Neural crest cell (in vitro differentiated cells): Measurements from ENCODE around the gene TOM1L2. TPM values are rescaled to one million over a fixed set of nuclear protein-coding genes. Genes with fewer than 3 reads are reported as not detected.

Source experiments
- DNase-seq: peaks from one replicate; pipeline ENCODE4 v3.0.0; 2021; ENCODE audit warnings: low read depth, mixed read lengths, low spot score
- H3K27ac Mint-ChIP-seq: one replicate; pipeline ENCODE4 v1.8.0; 2021; ENCODE audit warnings: mild to moderate bottlenecking, mixed read lengths; ENCODE audit not compliant: unreplicated experiment
- H3K27me3 Mint-ChIP-seq: 2 replicates; pipeline ENCODE4 v1.8.0; 2021; ENCODE audit warnings: low read depth, mild to moderate bottlenecking, mixed read lengths
- H3K36me3 Mint-ChIP-seq: 2 replicates; pipeline ENCODE4 v1.8.0; 2021; ENCODE audit warnings: low read depth, mild to moderate bottlenecking, mixed read lengths
- H3K4me1 Mint-ChIP-seq: 2 replicates; pipeline ENCODE4 v1.8.0; 2021; ENCODE audit warnings: mixed read lengths
- H3K4me3 Mint-ChIP-seq: one replicate; pipeline ENCODE4 v1.8.0; 2021; ENCODE audit warnings: mild to moderate bottlenecking, mixed read lengths
- H3K9me3 Mint-ChIP-seq: 2 replicates; pipeline ENCODE4 v1.8.0; 2021; ENCODE audit warnings: mixed read lengths
- total RNA-seq: library from RNA; stranded (reverse); gene quantifications from 2 replicates; pipeline ENCODE4 v1.2.1, GENCODE V29; 2021
- TF ChIP-seq, protein P1 (sequence below): fragments of 200-600 bp; sonication (generic); conservative IDR thresholded peaks from 2 replicates; pipeline ENCODE4 v1.5.0; 2021; ENCODE audit warnings: antibody characterized with exemption, mild to moderate bottlenecking

The TOM1L2 gene
- total RNA-seq, 1 donor from 2014 or later: 15.9 TPM

DNA sequence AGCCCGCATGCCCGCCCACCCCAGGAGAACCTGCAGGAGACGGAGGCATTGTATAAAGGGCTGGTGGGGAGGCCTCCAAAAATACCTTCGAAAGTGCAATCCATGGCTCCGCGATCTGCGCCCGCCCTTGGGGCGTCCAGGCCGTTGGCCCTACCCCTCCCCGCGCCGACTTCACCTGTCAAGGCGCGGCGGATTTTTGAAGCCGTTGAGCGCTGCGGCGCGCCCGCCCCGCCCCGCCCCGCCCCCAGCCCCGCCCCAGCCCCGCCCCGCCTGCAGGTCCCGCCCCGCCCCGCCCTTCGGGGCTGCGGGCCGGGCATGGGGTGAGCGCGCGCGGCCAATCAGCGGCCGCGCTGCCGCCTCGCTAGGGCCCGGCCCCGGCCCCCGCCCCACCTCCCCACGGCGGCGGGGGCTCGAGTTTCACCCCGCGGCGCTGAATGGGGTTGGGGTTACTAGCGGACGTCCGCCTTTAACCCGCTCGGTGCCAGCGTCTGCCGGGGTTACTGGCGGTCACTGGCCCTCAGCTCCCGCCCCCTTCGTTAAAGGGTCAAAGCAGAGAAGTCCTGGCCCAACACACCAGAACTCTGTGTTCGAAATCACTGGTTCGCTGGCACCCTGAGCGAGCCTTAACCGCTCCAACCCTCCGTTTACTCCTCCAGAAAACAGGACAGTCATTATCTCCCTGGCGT, 148.6 kb downstream of the TOM1L2 start:
- Mint-ChIP-seq H3K36me3 (peaks cover 7% of the 10 kb centered on the region), H3K4me1 (peaks cover 68% of the 10 kb centered on the region), H3K9me3 (no peaks in the 10 kb centered on the region)

DNA sequence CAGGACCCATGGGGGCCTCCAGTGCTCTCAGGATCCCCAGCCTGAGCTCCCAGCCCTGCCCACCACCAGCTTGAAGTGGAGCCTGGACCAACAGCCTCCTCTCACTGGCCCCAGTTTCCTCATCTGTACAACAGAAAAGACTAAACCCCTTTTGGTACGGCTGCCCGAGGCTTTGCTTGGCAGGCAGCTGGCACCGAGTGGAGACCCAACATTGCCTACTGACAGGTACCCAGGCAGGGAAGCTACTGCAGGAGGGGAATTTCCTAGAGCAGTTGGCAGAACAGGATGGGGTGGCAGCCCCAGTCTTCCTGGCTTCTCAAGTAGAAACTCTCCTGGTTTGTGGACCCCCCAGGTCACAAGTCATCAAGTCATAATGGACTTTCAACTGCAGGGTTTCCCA, 149.6 kb downstream of the TOM1L2 start:
- H3K27me3 Mint-ChIP-seq: peaks cover 8% of the 10 kb centered on the region

More for the DNA sequence above, 148.6 kb downstream of the TOM1L2 start:
- H3K27ac Mint-ChIP-seq: peak overlapping the region; percentile 97
- peaks cover 5% of the 10 kb centered on the region for H3K27me3 Mint-ChIP-seq
- H3K4me3 Mint-ChIP-seq: peak overlapping the region; percentile 84
- TF ChIP-seq, protein P1, sequence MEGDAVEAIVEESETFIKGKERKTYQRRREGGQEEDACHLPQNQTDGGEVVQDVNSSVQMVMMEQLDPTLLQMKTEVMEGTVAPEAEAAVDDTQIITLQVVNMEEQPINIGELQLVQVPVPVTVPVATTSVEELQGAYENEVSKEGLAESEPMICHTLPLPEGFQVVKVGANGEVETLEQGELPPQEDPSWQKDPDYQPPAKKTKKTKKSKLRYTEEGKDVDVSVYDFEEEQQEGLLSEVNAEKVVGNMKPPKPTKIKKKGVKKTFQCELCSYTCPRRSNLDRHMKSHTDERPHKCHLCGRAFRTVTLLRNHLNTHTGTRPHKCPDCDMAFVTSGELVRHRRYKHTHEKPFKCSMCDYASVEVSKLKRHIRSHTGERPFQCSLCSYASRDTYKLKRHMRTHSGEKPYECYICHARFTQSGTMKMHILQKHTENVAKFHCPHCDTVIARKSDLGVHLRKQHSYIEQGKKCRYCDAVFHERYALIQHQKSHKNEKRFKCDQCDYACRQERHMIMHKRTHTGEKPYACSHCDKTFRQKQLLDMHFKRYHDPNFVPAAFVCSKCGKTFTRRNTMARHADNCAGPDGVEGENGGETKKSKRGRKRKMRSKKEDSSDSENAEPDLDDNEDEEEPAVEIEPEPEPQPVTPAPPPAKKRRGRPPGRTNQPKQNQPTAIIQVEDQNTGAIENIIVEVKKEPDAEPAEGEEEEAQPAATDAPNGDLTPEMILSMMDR: no peak
- peak; percentile 83 for DNase-seq

GRCh38 chr17:17822189-17822588, 150.0 kb downstream of the TOM1L2 start:
- H3K27ac Mint-ChIP-seq: peak overlapping the region; percentile 50
- TF ChIP-seq, protein P1: no peak
- peaks cover 9% of the 10 kb centered on the region for H3K36me3 Mint-ChIP-seq
- no peak for DNase-seq
- peaks cover 69% of the 10 kb centered on the region for H3K4me1 Mint-ChIP-seq
- H3K27me3 Mint-ChIP-seq: peaks cover 8% of the 10 kb centered on the region
- H3K4me3 Mint-ChIP-seq: peak overlapping the region; percentile 78
- no peaks in the 10 kb centered on the region for H3K9me3 Mint-ChIP-seq

More for the DNA sequence above, 149.6 kb downstream of the TOM1L2 start:
- H3K27ac Mint-ChIP-seq: no peak overlapping the region
- H3K4me1 Mint-ChIP-seq: peaks cover 69% of the 10 kb centered on the region
- H3K36me3 Mint-ChIP-seq: peaks cover 9% of the 10 kb centered on the region
- DNase-seq: no peak
- TF ChIP-seq, protein P1: no peak
- H3K4me3 Mint-ChIP-seq: peak overlapping the region; percentile 78
- H3K9me3 Mint-ChIP-seq: no peaks in the 10 kb centered on the region

DNA sequence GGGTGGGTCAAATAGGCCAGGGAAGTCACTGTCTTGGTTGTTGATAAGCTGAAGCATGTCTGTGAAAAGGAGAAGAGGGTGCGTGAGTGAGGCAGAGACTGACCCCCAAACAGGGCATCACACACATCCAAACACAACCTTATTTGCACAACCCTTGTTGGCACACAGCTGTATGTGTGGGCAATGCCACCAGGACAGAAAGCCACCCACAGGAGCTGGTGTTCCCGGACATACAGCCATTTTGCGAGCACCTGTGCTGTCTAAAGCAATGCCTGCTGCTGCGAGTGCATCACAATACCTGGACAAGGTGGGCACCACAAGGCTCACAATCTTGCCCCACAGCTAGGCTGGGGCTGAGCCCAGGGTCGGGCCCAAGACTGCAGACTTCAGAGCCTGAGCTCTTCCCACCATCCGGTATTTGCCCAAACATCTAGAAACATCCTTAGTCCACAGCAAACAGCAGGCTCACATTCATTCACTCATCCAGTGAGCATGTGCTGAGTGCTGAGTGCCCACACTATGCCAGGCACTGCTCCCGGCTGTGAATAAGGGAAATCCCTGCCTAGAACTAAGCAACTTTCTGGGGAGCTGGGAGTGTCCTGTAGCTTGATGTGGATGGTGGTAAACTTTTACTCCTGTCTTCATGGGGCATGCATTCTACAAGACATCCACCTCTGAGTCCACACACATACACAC, 151.6 kb downstream of the TOM1L2 start:
- TF ChIP-seq, protein P1: no peak
- no peaks in the 10 kb centered on the region for H3K9me3 Mint-ChIP-seq
- peaks cover 9% of the 10 kb centered on the region for H3K27me3 Mint-ChIP-seq
- DNase-seq: no peak
- H3K27ac Mint-ChIP-seq: peak overlapping the region; percentile 71
- H3K4me3 Mint-ChIP-seq: peak overlapping the region; percentile 69
- peaks cover 58% of the 10 kb centered on the region for H3K4me1 Mint-ChIP-seq
- peaks cover 6% of the 10 kb centered on the region for H3K36me3 Mint-ChIP-seq

DNA sequence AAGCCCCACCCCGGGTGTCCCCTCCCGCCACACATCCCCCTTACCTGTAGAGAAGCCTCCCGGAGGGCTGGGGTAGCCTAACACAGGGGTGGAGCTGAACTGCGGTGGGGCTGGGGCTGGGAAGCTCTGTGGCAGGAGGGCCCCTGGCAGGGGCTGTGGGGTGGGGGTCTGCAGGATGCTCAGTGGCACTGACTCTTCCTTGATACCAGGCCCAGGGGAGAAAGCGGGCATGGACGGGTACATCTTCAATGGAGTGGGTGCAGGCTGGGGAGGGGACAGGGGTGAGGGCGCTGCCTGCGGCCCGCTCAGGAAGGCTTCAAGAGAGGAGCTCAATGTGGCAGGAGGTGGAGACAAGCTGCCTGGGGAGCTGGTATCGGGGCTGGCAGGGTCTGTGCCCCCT, 152.2 kb downstream of the TOM1L2 start:
- Mint-ChIP-seq H3K4me3 (no peak overlapping the region), H3K36me3 (peaks cover 9% of the 10 kb centered on the region), H3K4me1 (peaks cover 58% of the 10 kb centered on the region), H3K27me3 (peaks cover 11% of the 10 kb centered on the region), H3K9me3 (no peaks in the 10 kb centered on the region), H3K27ac (no peak overlapping the region)
- TF ChIP-seq, protein P1: no peak
- no peak for DNase-seq
